Fibroblast of mammary gland (primary cell): ENCODE data around the gene CES3.

Source experiments
- DNase-seq: peaks from one replicate; pipeline ENCODE4 v3.0.0-alpha.2; 2010; ENCODE audit warnings: low read depth
- H3K4me3 ChIP-seq: 2 replicates; pipeline ENCODE4 v1.5.1; 2011; ENCODE audit warnings: low read depth, mild to moderate bottlenecking, low read length, moderate library complexity; ENCODE audit not compliant: control insufficient read depth
- TF ChIP-seq, protein P1 (sequence below): conservative IDR thresholded peaks from 2 replicates; pipeline ENCODE4 v1.5.1; 2011; ENCODE audit warnings: low read depth, low read length, inconsistent platforms; ENCODE audit not compliant: control insufficient read depth, insufficient read depth

The CES3 gene

DNA sequence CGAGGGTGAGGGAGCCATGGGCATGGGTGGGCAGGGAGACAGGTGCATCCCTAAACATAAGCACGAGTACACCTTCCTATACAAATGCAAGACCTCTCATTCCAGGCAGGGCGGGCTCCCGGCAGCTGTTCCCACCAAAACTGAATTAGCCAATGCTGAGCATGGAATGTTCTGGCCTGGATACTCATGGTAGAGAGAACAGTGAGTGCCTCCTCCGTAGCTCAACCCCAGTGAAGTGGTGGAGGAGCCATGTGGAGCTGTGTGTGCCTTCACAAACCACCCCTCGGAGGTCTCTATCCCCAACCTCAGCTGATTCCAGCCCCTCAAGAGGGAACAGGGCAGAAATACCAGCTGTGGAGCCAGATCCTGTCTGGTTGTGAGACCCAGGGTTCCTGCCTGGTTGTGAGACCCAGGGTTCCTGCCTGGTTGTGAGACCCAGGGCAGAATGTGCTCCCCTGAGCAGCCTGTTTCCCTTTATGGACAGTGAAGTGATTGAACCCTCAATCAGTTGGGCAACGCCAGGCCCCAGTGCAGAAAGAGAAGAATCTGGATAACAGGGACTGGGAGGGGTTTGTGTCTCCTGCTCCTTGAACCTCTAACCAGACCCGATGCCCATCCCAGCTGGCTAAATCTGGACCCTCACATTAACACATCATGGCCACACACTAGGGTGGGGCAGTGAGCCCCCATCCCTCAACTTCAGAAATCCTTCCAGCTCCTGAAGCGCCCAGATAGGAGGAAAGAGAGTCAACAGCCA, 40.0 kb upstream of the CES3 start:
- no peak for DNase-seq

DNA sequence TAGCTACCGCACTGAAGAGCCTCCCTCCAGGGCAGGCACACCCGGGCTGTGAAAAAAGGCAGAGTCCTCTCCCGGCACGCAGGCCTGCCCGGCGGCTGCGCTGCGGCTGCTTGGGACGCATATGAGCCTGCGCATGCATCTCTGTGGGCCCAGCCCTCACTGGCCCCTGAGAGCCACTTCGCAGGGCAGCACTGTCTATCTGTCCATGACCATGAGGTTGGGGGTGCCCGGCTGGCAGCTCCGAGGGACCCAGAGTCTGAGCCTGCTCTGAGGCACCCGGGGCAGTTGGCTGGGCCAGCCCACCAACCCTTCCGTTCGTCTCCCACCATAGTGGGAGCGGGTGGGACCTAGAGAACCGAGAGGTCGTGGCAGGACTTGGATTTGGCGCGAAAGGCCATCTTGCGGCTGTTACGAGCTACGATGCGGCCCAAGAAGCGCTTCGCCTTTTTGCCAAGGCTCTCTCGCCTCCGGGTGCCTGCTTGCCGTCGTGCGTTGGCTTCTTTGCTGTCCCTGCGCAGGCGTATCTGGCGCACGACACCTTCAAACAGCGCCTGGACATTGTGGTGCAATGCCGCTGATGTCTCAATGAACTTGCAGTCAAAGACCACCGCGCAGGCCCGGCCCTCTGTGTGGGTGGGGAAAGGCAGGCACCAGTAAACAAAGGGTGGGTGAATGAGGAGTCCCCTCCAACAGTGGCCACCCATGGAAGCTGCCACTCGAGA, 39.2 kb upstream of the CES3 start:
- no peak overlapping the region for H3K4me3 ChIP-seq
- TF ChIP-seq, protein P1, sequence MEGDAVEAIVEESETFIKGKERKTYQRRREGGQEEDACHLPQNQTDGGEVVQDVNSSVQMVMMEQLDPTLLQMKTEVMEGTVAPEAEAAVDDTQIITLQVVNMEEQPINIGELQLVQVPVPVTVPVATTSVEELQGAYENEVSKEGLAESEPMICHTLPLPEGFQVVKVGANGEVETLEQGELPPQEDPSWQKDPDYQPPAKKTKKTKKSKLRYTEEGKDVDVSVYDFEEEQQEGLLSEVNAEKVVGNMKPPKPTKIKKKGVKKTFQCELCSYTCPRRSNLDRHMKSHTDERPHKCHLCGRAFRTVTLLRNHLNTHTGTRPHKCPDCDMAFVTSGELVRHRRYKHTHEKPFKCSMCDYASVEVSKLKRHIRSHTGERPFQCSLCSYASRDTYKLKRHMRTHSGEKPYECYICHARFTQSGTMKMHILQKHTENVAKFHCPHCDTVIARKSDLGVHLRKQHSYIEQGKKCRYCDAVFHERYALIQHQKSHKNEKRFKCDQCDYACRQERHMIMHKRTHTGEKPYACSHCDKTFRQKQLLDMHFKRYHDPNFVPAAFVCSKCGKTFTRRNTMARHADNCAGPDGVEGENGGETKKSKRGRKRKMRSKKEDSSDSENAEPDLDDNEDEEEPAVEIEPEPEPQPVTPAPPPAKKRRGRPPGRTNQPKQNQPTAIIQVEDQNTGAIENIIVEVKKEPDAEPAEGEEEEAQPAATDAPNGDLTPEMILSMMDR = no peak
- DNase-seq = no peak

More for the DNA sequence above, 40.0 kb upstream of the CES3 start:
- TF ChIP-seq, protein P1 = no peak
- no peak overlapping the region for H3K4me3 ChIP-seq

DNA sequence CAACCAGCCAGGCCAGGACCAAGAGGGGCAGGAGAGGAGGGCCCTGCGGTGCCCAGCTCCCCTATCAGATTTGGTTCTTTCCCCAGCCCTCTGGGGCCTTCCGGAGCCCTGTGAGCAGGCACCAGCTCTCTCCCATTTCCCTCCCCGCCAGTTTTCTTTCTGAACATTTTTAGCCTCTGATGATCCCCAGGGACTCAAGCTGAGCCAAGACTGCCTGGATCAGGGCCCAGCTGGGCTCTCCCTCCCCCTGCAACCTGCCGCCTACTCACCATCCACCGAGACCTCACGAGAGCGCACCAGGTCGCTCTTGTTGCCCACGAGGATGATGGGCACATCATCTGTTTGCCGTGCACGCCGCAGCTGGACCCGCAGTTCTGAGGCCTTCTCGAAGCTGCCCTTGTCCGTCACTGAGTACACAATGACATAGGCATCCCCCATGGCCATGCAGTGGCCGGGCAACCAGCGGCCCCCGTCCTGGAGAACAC, 37.8 kb upstream of the CES3 start:
- TF ChIP-seq, protein P1 = no peak
- no peak overlapping the region for H3K4me3 ChIP-seq
- peak; percentile 77 for DNase-seq

DNA sequence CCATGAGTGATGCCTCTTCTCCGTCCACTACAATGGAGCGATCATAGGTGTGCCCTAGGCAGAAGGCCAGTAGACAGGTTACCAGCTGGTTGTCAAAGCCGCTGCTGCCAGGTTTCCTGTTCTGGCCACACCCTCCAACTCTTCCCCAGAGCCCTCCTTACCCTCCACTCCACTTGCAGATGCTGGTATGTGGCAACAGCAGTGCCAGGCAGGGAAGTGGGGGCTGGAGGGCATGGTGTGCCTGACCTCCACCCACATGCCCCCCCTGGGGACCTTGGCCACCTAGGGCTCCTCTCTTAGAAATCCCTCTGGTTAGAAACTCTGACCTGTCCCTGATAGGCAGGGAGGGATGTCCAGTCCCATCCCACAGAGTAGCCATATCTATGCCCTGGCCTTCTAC, 37.2 kb upstream of the CES3 start:
- no peak for DNase-seq
- TF ChIP-seq, protein P1 = no peak
- H3K4me3 ChIP-seq = no peak overlapping the region

DNA sequence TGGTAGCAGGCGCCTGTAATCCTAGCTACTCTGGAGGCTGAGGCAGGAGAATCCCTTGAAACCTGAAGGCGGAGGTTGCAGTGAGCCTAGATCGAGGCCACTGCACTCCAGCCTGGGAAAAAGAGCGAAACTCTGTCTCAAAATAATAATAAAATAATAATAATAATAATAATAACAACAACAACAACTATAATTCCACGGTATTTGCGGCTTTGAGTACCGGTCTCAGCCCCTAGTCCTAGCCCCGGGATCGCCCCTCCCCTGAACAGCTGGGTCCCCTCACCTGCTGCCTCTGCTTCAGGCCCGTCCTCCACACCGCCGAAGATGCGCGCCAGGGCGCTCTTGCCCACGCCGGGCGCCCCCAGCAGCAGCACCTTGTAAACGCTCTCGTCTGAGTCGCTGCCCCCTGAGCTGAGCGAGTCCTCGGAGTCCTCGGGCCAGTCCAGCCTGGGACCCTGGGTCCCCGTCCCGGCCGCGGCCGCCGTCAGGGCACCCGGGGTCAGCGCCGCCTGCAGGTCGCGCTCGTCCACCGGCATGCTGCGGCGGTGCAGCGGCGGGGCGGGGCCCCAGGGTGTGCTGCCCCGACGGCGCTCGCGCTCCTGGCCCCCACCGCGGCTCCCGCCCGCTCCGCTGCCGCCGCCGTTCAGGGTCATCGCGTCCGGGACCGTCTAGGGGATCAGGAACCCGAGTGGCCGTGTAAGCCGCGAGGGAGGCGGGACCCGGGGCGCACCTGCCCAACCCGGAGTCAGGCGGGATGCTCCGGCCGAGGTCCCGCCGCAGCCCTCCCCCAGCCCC, 36.3 kb upstream of the CES3 start:
- peak overlapping the region; percentile 21 for H3K4me3 ChIP-seq

DNA sequence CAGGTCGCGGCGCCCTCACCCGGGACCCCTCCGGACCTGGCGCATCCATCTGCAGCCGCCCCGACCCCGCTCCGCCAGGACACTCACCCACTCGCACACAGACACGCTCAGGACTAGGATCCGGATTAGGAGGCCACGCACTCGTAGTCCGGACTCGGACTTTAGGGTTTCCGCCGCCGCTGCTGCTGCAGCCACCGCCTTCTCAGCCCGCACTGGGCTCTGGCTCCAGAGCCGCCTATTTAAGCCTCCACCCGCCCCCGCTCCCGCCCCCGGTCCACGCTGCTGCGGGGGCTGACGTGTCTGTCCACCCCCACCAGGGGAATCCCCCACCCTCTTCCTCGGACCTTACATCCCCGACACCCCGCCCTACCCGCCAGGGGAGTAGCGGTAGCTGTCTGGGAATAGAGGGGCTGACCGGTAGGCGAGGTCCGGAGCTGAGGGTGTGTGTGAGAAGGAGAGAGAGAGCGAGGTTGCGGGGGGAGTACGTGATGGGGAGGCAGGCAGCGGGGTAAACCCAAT, 35.7 kb upstream of the CES3 start, which contains the start of gene RRAD:
TSS of gene RRAD (minus strand) at position 214 of the 519 bp plus-strand sequence. CDS start 356 bp downstream, outside the sequence.
- TF ChIP-seq, protein P1 = no peak
- peak within 1 kb of the TSS; percentile 21 for H3K4me3 ChIP-seq

More for the DNA sequence above, 36.3 kb upstream of the CES3 start:
- TF ChIP-seq, protein P1 = no peak
- DNase-seq = no peak

More for the DNA sequence above, 35.7 kb upstream of the CES3 start, which contains the start of gene RRAD:
- no peak for DNase-seq
